SJCRH30 (cell line): ENCODE results near the gene CHMP5. TPM values are rescaled to one million over a fixed set of nuclear protein-coding genes. Genes with fewer than 3 reads are reported as not detected.

ENCODE experiments used
- DNase-seq, 2 experiments: peaks; one replicate each; pipeline ENCODE4 v3.0.0-alpha.2; 2015 to 2020
- H3K27ac ChIP-seq: fragments of 250-450 bp; sonication (Bioruptor Pico); 2 replicates; pipeline ENCODE4 v1.5.1; 2020; ENCODE audit warnings: mild to moderate bottlenecking, moderate library complexity
- H3K27me3 ChIP-seq: fragments of 250-450 bp; sonication (Bioruptor Pico); 2 replicates; pipeline ENCODE4 v1.5.1; 2020; ENCODE audit warnings: mild to moderate bottlenecking, moderate library complexity
- H3K36me3 ChIP-seq: fragments of 250-450 bp; sonication (Bioruptor Pico); 2 replicates; pipeline ENCODE4 v1.5.1; 2020; ENCODE audit warnings: mild to moderate bottlenecking, moderate library complexity
- H3K4me1 ChIP-seq: fragments of 250-450 bp; sonication (Bioruptor Pico); 2 replicates; pipeline ENCODE4 v1.5.1; 2020; ENCODE audit warnings: mild to moderate bottlenecking, moderate library complexity
- H3K4me3 ChIP-seq: fragments of 250-450 bp; sonication (Bioruptor Pico); 2 replicates; pipeline ENCODE4 v1.5.1; 2020; ENCODE audit warnings: mild to moderate bottlenecking, moderate library complexity
- H3K9me3 ChIP-seq: fragments of 250-450 bp; sonication (Bioruptor Pico); replicated peaks from 2 replicates; pipeline ENCODE4 v1.5.1; 2020; ENCODE audit warnings: mild to moderate bottlenecking, moderate library complexity
- total RNA-seq: library from RNA; depleted of rRNA; stranded (reverse); fragments of >200 nt; shearing (Covaris generic); gene quantifications from 2 replicates; pipeline ENCODE4 v1.2.3, GENCODE V29; 2014

CHMP5 gene
- total RNA-seq, 1 experiment from 2014 or later: 74.5 TPM

- Histone ChIP-seq H3K27ac (no peak overlapping the region; the same call in 1 of the 2 replicates), H3K4me1 (peaks cover 9% of the 10 kb centered on the region), H3K36me3 (peaks cover 64% of the 10 kb centered on the region), H3K9me3 (no peaks in the 10 kb centered on the region), H3K27me3 (no peaks in the 10 kb centered on the region), H3K4me3 (no peak overlapping the region)
- no peak for DNase-seq
These were observed 9.8 kb upstream of the CHMP5 start for GRCh38 chr9:33255014-33255413.

DNA sequence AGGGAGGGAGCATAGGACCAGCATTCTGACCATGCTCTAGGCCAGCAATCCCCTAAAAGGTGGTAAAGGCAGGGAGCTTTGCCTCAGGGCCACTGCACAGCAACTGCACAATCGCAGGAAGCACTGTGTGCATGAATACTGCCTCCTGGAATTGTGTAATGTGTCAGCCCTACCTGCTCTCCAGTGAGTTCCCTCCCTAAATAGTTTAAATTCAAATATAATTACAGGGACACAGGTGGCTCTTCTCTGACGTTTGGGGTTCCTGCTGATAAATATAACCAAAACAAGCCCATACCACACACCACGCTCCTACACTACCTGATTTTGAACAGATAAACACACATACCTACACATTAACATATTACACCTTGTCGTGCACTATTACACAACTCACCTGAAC is 9.4 kb upstream of the CHMP5 start:
- Histone ChIP-seq H3K27me3 (no peaks in the 10 kb centered on the region), H3K4me1 (peaks cover 9% of the 10 kb centered on the region), H3K4me3 (no peak overlapping the region), H3K27ac (no peak overlapping the region), H3K36me3 (peaks cover 69% of the 10 kb centered on the region), H3K9me3 (no peaks in the 10 kb centered on the region)
- no peak for DNase-seq

DNA sequence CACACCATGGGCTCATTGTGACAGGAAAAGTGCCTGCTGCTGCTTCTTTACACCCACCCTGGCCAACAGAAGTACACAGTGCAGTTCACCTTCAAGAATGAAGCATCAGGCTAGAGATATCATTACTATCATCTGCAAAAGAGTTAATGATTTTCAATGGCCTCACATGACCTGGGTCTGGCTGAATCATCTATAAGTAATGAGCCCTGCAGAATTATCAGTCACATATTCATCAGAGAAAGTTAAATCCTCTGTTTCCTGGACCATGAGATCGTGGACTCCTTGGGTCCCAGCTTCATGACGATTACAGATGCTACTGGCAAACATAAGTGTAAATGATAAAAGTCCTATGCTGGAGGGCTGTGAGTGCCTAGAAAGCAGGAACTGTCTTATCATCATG is 8.6 kb upstream of the CHMP5 start:
- DNase-seq: no peak
- Histone ChIP-seq H3K4me1 (peaks cover 9% of the 10 kb centered on the region), H3K27me3 (no peaks in the 10 kb centered on the region), H3K36me3 (peaks cover 76% of the 10 kb centered on the region), H3K9me3 (no peaks in the 10 kb centered on the region), H3K4me3 (no peak overlapping the region), H3K27ac (no peak overlapping the region)

GRCh38 chr9:33257276-33257675 is 7.6 kb upstream of the CHMP5 start:
- no peak for DNase-seq
- Histone ChIP-seq H3K9me3 (no peaks in the 10 kb centered on the region), H3K36me3 (peaks cover 84% of the 10 kb centered on the region), H3K27ac (no peak overlapping the region), H3K27me3 (no peaks in the 10 kb centered on the region), H3K4me3 (no peak overlapping the region), H3K4me1 (peaks cover 9% of the 10 kb centered on the region)

DNA sequence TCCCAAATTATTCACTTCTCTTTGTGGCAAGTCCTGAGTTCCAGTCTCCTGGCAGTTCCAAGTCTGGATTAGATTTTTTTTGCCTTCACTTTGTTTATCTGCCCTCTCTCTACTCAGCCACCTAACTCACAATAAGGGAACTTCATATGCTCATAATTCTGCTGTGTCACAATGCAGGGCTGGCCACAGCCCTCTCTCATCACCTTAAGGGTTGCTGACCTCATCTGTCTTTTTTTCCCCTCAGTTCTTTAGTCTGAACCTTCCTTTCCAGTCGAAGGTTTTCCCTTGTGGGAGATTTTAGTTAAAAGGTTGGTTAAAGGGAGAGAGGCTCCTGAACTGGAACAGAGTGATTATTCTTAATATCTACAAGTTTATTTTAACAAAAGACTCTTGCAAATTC is 4.5 kb upstream of the CHMP5 start:
- no peak overlapping the region for H3K27ac ChIP-seq

GRCh38 chr9:33263131-33264002 is 1.5 kb upstream of the CHMP5 start:
- H3K4me3 ChIP-seq: peak overlapping the region; percentile 93
- H3K9me3 ChIP-seq: no peaks in the 10 kb centered on the region
- peak overlapping the region; percentile 75 for H3K27ac ChIP-seq
- peak; percentile 11 to 37 for DNase-seq
- H3K4me1 ChIP-seq: peaks cover 2% of the 10 kb centered on the region
- no peaks in the 10 kb centered on the region for H3K27me3 ChIP-seq
- peaks cover 51% of the 10 kb centered on the region for H3K36me3 ChIP-seq

More for the DNA sequence above, 4.5 kb upstream of the CHMP5 start:
- peaks cover 62% of the 10 kb centered on the region for H3K36me3 ChIP-seq
- peaks cover 2% of the 10 kb centered on the region; the same call in 1 of the 2 replicates for H3K4me1 ChIP-seq
- no peak for DNase-seq
- H3K9me3 ChIP-seq: no peaks in the 10 kb centered on the region
- H3K4me3 ChIP-seq: no peak overlapping the region
- H3K27me3 ChIP-seq: no peaks in the 10 kb centered on the region

- Histone ChIP-seq H3K27me3 (no peaks in the 10 kb centered on the region), H3K36me3 (peaks cover 48% of the 10 kb centered on the region), H3K4me1 (peaks cover 2% of the 10 kb centered on the region), H3K9me3 (no peaks in the 10 kb centered on the region), H3K4me3 (peak overlapping the region; percentile 93), H3K27ac (peak overlapping the region; percentile 75)
- DNase-seq: peak; percentile 61 to 63
These were observed 811 bp upstream of the CHMP5 start for GRCh38 chr9:33264003-33264472.

GRCh38 chr9:33265211-33265865 is 489 bp downstream of the CHMP5 start:
- no peak for DNase-seq
- H3K36me3 ChIP-seq: peaks cover 41% of the 10 kb centered on the region
- no peaks in the 10 kb centered on the region for H3K9me3 ChIP-seq
- peak overlapping the region; percentile 45 for H3K27ac ChIP-seq
- H3K4me1 ChIP-seq: peaks cover 2% of the 10 kb centered on the region
- H3K4me3 ChIP-seq: peak overlapping the region; percentile 93
- no peaks in the 10 kb centered on the region for H3K27me3 ChIP-seq

- H3K4me1 ChIP-seq: peaks cover 2% of the 10 kb centered on the region
- H3K36me3 ChIP-seq: peaks cover 36% of the 10 kb centered on the region
- no peaks in the 10 kb centered on the region for H3K27me3 ChIP-seq
These were observed 2.4 kb downstream of the CHMP5 start for GRCh38 chr9:33267151-33267767.

GRCh38 chr9:33270146-33270545 is 5.3 kb downstream of the CHMP5 start:
- Histone ChIP-seq H3K36me3 (peaks cover 46% of the 10 kb centered on the region), H3K27ac (no peak overlapping the region), H3K27me3 (no peaks in the 10 kb centered on the region; the same call in 1 of the 2 replicates), H3K9me3 (no peaks in the 10 kb centered on the region), H3K4me1 (peaks cover 26% of the 10 kb centered on the region), H3K4me3 (no peak overlapping the region)
- DNase-seq: no peak

More at GRCh38 chr9:33267151-33267767, 2.4 kb downstream of the CHMP5 start:
- no peak for DNase-seq
- Histone ChIP-seq H3K27ac (no peak overlapping the region), H3K4me3 (no peak overlapping the region), H3K9me3 (no peaks in the 10 kb centered on the region)

DNA sequence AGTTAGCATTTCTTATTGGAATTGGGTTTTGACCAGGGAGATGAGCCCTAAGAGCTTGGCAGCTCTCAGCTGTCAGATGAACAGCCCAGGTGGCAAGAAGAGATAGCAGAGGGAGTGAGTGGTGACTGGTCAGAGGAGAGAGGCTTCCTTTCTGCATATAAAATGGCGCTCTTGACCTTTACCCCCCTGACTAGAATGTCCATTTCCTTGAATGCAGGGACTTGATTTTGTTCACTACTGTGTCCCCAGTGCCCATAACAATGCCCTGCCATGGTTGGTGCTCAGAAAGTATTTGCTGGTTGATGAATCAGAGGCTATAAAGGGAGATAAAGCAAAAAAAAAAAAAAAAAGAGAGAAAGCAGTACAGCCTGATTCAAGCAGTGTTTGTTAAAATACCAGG is 7.2 kb downstream of the CHMP5 start:
- DNase-seq: no peak
- peaks cover 58% of the 10 kb centered on the region for H3K36me3 ChIP-seq

DNA sequence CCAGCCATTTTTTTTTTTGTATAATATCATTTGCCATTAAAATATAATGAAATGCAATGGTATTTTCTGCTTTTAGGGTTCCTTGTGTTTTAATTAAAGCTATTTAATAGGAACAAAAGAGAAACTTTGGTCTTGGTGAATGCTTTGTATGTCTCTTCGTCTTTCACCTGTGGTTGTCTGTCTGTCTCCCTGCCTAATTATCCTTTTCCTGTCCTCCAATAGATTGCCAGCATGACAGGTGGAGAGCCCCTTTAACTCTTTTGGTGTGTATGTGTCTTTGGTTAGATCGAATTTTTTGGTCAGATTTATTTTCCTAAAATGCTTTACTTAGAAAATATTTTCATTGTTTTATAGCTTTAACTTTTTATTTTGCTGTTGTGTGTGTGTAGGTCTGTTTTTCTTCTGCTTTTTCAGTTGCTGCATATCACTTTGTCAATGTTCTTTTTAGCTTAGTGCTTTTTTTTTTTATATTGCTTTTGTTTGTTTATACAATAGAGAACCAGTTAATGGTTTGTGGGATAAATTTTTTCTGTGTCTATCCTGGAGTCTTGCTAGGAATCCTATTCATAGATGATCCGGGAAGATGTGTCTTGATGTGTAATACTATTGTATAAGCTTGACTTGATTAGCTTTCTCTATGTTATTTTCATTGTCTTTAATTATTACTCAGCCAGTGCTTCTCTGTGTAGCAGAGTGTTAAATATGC is 8.6 kb downstream of the CHMP5 start:
- Histone ChIP-seq H3K4me3 (no peak overlapping the region), H3K4me1 (peaks cover 26% of the 10 kb centered on the region), H3K27me3 (no peaks in the 10 kb centered on the region; the same call in 1 of the 2 replicates), H3K9me3 (no peaks in the 10 kb centered on the region), H3K36me3 (peaks cover 56% of the 10 kb centered on the region), H3K27ac (peak overlapping the region; percentile 69)
- peak; percentile 61 to 81 for DNase-seq

More for the DNA sequence above, 7.2 kb downstream of the CHMP5 start:
- H3K4me3 ChIP-seq: no peak overlapping the region
- H3K27me3 ChIP-seq: no peaks in the 10 kb centered on the region; the same call in 1 of the 2 replicates
- H3K9me3 ChIP-seq: no peaks in the 10 kb centered on the region
- H3K27ac ChIP-seq: no peak overlapping the region
- peaks cover 26% of the 10 kb centered on the region for H3K4me1 ChIP-seq

DNA sequence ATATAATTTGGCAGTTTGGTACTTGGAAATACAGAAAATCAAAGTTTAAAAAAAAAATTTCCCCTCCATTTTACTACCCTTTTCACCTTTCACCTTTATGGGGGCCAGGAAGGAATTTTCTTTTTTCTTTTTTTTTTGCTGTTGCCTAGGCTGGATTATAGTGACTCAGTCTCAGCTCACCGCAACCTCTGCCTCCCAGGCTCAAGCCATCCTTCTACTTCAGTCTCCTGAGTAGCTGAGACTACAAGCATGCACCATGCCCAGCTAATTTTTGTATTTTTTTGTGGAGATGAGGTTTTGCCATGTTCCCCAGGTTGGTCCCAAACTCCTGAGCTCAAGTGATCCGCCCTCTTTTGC is 9.1 kb downstream of the CHMP5 start:
- no peaks in the 10 kb centered on the region for H3K9me3 ChIP-seq
- no peak overlapping the region for H3K4me3 ChIP-seq
- no peak for DNase-seq
- peaks cover 26% of the 10 kb centered on the region for H3K4me1 ChIP-seq
- H3K27ac ChIP-seq: peak overlapping the region; percentile 69
- no peaks in the 10 kb centered on the region; the same call in 1 of the 2 replicates for H3K27me3 ChIP-seq
- H3K36me3 ChIP-seq: peaks cover 54% of the 10 kb centered on the region

DNA sequence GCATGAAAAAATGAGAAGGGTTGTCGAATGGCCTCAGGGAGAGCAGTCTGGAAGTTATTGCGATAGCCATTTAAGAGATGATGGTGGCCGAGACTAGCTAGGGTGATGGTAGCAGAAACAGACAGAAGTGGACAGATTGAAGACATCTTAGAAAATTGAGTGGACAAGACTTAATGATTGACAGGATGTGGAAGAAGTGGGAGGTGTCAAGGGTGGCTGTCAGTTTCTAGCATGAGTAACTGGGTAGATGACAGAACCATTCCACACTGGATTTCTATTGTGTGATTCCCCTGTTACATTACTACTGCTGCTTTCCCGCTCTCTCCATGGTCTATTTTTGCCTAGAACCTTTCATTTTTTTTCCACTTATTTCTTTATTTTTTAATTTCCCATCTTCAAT is 12.6 kb downstream of the CHMP5 start:
- H3K4me1 ChIP-seq: peaks cover 26% of the 10 kb centered on the region
- no peaks in the 10 kb centered on the region for H3K9me3 ChIP-seq
- H3K36me3 ChIP-seq: peaks cover 55% of the 10 kb centered on the region
- no peak overlapping the region for H3K4me3 ChIP-seq
- DNase-seq: no peak
- H3K27ac ChIP-seq: no peak overlapping the region
- no peaks in the 10 kb centered on the region; the same call in 1 of the 2 replicates for H3K27me3 ChIP-seq
